Cerebellar cortex (tissue), 1 donor: Measurements from ENCODE around the gene MYT1.
"Not testable (repeated sequence)": the region's sequence is repeated elsewhere in the genome, so short reads cannot be mapped to it uniquely, and the experiment has no call there.

Experiments
- DNase-seq: peaks from one replicate; pipeline ENCODE4 v3.0.0-alpha.2; 2015; ENCODE audit warnings: low spot score

Gene MYT1

GRCh38 chr20:64229507-64230061 lies 65.3 kb downstream of the MYT1 start:
- no peak for DNase-seq

- DNase-seq = no peak
Measured at GRCh38 chr20:64230461-64231145, 66.4 kb downstream of the MYT1 start.

DNA sequence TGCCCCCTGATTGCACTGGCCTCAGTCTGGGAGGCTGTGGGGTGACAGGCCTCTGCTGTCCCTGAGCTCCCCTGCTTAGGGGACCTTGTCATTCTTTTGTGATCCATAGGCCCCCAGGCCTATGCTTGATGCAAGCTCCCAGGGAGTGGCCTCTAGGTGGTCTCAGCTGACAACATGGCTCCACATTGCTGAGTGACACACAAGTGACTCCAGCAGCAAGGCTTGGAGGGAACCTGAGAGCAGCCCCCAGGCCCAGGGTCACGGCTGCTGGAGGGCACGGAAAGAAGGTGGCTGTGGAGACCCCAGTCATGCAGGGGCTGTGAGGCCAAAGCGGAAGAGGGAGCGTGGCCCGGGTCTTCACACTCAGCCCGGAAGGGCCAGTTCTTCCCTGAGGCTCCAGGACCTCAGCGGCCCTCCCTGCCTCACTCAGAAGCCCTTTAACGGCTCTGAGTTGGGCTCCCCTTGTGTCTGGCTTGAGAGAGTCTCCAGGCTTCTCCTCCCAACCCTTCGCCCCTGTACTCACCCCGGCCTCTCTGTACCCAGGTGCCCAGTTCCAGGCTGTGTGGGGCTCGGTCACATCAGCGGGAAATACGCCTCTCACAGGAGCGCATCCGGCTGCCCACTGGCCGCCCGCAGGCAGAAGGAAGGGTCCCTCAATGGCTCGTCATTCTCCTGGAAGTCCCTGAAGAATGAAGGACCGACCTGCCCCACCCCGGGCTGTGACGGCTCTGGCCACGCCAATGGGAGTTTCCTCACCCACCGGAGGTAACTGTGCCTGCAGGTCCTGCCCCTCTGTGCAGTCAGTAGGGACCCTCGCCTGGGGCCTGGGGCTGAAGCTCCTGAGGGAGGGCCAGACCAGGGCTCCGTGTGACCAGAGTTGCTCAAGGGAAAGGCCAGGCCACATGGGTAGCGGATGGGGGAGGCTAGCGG lies 67.6 kb downstream of the MYT1 start:
- DNase-seq = no peak

- no peak for DNase-seq
Measured at GRCh38 chr20:64232794-64233193, 68.5 kb downstream of the MYT1 start.

GRCh38 chr20:64233725-64234124 lies 69.5 kb downstream of the MYT1 start:
- peak; percentile 20 for DNase-seq

DNA sequence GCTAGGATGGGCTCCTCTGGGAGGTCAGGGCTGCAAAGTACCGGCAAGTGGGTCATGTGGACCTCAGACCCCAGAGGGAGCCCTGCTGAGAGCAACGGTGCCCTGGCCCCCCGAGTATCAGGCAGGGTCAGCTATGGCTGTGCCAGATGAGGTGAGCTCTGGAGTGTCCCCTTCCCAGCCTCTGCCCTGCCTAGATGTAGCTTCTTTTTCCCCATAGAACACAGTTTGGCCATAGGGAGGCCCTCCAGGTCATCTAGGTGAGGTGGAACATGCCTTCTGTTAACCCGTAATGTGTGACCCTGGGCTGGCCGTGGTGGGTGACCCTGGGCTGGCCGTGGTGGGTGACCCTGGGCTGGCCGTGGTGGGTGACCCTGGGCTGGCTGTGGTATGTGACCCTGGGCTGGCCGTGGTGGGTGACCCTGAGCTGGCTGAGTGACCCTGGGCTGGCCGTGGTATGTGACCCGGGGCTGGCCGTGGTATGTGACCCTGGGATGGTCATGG lies 70.1 kb downstream of the MYT1 start:
- DNase-seq = no peak

DNA sequence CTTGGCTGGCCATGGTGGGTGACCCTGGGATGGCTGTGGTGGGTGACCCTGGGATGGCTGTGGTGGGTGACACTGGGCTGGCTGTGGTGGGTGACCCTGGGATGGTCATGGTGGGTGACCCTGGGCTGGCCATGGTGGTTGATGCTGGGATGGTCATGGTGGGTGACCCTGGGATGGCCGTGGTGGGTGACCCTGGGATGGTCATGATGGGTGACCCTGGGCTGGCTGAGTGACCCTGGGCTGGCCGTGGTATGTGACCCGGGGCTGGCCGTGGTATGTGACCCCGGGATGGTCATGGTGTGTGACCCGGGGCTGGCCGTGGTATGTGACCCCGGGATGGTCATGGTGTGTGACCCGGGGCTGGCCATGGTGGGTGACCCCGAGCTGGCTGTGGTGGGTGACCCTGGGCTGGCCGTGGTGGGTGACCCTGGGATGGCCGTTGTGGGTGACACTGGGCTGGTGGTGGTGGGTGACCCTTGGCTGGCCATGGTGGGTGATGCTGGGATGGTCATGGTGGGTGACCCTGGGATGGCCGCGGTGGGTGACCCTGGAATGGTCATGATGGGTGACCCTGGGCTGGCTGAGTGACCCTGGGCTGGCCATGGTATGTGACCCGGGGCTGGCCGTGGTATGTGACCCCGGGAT lies 70.8 kb downstream of the MYT1 start:
- not testable (repeated sequence) for DNase-seq

DNA sequence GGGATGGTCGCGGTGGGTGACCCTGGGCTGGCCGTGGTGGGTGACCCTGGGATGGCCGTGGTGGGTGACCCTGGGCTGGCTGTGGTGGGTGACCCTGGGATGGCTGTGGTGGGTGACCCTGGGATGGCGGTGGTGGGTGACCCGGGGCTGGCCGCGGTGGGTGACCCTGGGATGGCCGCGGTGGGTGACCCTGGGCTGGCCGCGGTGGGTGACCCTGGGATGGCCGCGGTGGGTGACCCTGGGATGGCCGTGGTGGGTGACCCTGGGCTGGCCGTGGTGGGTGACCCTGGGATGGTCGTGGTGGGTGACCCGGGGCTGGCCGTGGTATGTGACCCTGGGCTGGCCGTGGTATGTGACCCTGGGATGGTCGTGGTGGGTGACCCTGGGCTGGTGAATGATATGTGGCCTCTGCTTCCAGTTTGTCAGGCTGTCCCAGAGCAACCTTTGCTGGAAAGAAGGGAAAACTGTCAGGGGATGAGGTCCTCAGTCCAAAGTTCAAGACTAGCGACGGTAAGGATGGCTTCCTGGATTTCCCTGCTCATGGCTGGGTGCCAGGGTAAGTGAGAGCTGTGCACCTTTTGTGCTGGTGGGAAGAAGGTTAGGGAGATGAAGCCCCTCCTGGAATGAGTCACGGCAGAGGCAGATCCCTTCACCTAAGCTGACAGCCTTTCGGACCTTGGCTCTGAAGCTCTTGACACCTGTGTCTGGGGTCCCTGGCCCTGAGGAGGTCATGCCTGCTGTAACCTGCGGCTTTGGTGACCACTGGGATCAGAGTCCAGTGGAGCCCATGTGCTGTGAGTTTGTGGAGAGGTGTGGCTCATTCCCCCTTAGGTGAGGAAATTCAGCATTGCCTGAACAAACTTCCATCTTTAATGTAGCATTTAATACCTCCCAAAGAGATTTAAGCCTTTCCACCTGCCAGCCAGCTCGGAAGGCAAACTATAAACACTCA lies 72.2 kb downstream of the MYT1 start:
- no peak for DNase-seq

DNA sequence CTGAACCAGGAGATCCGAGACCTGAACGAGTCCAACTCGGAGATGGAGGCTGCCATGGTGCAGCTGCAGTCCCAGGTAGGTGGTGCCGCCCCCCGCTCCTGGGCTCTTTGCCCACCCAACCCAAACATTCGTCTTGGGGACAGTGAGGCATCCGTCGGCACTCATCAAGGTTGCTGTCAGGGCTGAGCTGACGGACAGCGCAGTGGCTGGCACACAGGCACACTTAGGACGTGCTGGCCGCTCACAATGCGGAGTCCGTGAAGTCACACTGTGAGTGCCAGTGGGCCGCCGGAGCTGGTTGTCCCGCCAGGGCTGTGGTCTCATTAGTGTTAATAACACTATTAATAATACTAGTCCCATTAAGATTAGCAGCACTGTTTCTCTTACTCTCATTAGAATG lies 73.1 kb downstream of the MYT1 start:
- no peak for DNase-seq

GRCh38 chr20:64238115-64238825 lies 74.0 kb downstream of the MYT1 start:
- DNase-seq = no peak

GRCh38 chr20:64238851-64239387 lies 74.7 kb downstream of the MYT1 start:
- DNase-seq = no peak

DNA sequence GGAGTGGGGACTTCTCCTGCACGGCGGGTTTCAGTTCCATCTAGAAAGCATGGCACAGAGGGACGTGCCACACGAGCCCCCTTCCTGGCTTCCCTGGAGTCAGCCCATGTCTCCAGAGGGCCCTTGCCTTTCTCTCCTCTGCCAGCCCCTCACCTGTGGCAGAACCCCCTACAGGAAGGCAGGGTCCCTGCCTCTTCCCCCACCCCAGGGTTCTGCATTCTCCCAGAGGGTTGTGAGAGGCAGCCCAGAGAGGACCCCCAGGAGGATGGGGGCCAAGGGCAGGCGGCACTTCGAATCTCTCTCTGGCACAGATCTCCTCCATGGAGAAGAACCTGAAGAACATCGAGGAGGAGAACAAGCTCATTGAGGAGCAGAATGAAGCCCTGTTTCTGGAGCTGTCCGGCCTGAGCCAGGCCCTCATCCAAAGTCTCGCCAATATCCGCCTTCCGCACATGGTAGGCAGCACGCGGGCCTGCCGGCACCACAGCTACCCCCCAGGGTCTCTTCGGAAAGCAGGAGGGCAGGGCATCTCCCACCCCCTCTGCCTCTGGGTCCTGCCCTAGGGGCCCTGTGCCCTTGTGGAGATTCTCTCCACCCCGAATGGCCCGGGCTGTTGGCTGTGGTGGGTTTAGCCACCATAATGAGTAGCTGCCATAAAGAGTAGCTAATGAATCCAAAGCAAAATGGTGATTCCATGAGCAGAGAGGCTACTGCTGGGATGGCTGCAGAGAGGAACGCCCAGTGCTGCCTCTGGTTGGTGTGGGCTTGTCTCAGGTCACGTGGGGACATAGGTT lies 75.4 kb downstream of the MYT1 start:
- DNase-seq = no peak

- DNase-seq = no peak
Measured at GRCh38 chr20:64240243-64241015, 76.2 kb downstream of the MYT1 start.

DNA sequence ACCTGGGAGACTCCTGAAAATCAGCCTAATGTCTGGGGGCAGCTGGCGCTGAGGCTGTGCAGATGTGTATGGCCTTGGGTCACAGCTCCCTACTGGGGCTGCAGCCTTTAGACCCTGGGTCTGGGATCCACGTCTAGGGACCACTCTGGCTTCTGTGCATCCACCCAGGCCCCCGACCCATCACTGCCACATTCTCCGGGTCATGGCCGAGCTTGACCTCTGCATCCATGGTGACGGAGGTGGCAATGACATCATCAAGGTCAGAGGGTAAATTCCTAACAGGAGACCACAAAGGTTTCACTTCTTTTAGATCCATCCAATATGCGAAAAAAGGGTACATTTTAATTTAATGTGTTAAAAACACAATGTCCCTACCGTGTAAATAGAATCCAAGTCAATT lies 76.8 kb downstream of the MYT1 start:
- DNase-seq = no peak

DNA sequence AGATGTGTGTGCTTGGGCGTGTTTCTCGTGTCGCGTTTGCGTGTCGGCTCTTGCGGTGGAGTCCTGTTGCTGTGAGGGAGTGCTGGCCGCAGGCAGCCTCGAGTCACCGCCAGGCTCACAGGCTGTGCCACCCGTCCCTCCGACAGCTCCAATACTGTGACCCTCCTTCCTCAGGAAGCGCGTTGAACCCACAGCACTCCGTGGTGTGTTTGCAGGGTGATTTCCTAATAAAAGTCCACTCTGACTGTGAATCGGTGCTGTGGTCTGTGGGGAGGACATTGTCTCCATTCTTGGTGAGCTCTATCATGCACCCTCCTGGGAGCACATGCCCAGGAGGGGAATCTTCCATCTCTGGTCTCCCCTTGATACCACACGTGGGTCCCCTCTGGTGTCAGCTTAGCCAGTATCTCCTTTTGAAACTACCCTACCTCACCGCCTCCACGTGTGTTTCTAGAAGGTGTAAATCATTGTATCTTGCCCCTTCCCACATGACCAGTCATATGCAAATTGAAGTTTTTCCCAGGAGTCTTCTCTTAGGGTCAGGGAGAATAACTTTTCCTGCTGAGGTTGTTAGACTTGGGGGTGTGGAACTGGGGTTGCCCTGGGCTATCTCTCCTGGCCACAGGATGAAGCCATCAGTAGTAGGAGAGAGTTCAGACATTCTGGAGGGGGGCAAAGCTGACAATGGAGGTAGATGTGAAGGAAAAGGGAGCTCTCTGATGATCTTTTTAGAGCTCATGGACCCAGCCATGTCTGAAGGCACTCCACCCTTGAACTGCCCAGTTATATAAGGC lies 77.9 kb downstream of the MYT1 start:
- DNase-seq = no peak

- DNase-seq = no peak
Measured at GRCh38 chr20:64242797-64243475, 78.7 kb downstream of the MYT1 start.

DNA sequence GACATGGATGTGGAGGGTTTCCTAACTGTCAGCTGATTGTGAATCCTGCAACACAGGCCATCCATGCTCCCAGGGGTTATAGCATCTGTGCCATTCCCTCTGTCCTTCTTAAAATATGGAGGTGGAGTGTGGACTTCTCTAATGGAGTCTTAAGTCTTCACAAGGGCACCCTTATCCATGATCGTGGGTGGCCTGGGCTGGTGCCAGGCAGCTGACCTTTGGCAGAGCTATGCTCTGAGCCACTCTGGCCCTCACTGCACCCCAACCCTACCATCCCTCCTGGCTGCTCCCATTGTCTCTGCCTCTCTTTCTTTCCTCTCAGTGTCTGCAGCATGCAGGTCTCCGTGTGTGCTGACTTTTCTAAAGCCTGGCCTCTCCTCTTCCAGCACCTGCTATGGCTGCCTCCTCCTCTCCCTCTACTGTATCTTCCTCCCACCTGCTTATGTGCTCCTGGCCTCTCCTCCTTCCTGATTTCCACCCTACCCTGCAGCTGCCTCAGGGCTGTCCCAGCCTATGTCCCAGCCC lies 80.1 kb downstream of the MYT1 start:
- DNase-seq = no peak
